Glomerular visceral epithelial cell (primary cell): Measurements from ENCODE around the gene SEMA4D.

ENCODE experiments used
- DNase-seq: peaks from one replicate; pipeline ENCODE4 v3.0.0-alpha.2; 2016; ENCODE audit errors: extremely low spot score

The SEMA4D gene

GRCh38 chr9:89445801-89446251 is 52.1 kb downstream of the SEMA4D start:
- no peak for DNase-seq

GRCh38 chr9:89444925-89445765 is 52.8 kb downstream of the SEMA4D start:
- DNase-seq: no peak

DNA sequence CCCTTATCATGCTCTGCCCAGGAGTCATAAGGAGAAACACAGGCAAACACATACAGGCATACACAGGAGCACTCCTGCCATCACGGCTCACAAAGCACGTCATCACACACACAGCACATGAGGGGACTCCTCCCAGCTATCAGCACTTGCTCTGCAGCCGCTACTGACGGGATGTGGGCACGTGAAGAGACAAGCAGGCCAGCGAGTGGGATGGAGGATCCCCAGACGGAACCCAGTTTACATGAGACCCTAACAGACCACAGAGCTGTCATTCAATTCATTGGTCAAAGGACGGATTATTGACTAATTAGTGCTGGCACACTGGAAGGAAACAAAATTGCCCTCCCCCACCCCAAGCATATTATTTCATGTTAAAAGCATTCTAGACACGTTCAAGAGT is 53.6 kb downstream of the SEMA4D start:
- no peak for DNase-seq

DNA sequence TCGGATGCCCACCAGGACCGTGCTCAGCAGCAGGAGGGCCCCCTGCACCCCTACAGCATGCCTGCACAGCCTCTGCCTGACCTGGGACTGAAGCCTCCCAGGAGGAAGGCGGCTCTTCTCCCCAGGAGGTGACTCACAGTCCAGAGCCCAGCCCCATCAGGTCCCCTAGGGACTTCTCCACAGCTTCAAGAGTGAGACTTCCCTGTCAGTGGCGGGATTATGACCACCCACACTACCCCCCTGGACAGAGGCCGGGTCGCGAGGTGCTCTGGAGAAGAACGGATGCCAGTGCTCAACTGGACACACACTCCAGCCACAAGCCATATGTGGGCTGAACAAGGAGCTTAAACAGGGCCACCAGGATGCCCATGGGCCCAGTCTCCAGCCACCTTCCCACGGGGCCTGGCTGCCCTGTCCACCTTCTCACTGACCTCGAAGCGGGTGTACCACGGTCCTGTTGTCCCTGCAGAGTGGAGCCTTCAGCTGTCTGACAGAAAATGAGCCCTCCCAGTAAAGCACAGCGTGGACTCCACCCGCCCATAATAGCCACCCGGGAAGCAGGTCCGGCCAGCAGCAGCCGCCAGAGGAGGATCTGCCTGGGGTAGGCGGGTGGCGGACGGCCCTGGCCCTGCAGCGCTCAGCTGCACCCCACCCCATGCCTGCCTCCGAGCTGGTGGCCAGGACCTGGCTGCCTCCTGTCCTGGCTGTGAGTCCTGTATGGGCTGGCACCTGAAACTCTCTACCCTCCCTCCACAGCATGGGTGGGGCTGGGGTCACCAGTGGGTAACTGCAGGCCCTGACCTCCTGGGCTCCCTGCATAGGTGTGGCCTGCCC is 54.7 kb downstream of the SEMA4D start:
- DNase-seq: peak; percentile 52

- no peak for DNase-seq
These were observed 55.4 kb downstream of the SEMA4D start for GRCh38 chr9:89442501-89442978.

DNA sequence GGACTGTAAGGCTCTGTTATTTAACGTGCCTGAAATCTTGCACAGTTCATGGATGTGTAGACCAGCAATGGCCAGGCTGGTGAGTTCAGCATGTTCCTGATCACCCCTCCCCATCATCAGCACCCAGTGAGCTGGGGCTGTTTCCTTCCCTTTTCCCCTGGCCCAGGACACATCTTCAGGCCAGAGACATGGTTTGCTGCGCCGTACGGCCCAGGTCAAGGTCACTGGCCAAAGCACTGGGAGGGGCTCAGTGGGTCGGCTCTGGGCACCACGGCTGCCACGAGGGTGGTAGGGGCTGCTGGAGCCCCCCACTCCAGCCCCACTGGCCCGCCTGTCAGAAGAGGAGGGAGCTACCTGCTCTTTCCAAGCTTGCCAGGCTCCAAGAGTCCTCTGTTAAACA is 55.9 kb downstream of the SEMA4D start:
- DNase-seq: no peak

DNA sequence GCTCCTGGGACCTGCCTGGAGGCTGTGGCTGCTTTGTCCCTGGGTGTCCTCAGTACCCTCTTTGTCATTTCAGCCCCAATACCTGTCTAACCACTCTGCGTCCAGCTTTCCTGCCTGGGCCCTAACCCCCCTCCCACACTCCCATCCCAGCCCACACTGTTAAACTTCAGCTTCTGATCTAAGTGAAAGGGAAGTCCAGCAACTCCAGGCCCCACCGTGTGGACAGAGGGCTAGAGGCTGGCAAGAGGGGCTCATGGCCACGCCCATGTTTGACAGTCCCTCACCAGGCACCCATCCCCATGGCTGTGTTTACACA is 56.3 kb downstream of the SEMA4D start:
- DNase-seq: no peak

- no peak for DNase-seq
These were observed 56.8 kb downstream of the SEMA4D start for GRCh38 chr9:89440951-89441654.

DNA sequence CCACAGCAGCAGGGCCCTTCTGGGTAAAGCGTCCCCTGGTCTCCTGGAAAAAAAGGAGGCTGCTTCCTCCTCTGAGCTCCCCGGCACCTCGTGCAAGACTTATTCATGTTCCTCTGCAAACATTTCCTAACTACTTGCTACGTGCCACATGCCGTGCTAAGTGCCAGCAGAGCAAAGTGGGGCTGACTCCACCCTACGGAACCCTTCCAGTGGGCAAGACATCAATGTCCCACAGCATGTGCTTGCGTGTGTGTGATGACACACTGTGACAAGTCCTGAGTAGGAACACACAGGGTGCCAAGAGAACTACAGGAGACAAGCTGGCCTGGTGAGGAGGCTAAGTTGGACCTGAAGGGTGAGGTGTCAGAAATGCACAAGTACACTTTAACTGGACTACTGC is 57.4 kb downstream of the SEMA4D start:
- DNase-seq: no peak

DNA sequence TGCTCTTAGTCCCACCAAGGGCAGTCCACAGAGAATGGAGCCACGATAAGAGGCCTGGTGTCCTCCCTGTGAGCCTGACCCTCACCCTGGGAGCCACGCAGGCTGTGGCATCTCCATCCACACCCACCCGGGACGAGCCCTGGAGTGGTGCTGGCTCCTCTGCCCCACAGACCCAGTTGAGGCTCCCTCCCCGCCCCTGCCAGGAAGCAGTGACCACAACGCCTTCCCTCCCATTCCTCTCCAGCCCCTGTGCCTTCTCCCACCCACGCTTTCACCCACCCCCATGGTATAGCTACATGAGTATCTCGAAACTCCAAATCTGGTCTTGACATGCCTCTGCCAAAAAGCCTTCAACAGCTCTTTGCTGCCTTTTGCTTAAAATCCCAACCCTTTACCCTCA is 57.9 kb downstream of the SEMA4D start:
- no peak for DNase-seq

GRCh38 chr9:89439571-89439970 is 58.3 kb downstream of the SEMA4D start:
- no peak for DNase-seq

DNA sequence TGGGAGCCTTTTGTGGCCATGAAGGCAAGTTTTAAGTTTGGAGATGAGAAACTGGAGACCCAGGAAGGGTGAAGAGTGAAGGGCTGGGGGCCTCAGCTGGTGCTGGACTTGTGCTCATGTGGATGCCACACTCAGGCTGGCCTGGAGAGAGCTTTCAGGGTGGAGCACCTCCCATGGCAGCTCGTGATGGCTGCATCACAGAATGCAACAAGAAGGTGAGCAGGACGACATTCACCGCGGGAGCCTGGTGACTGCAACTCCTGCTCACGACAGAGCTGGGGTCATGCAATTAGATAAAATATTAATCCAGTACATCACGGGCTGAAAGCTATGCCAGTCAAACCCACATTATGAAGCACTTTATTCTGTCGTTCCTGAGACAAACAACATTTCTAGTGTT is 59.7 kb downstream of the SEMA4D start:
- no peak for DNase-seq

GRCh38 chr9:89437772-89438171 is 60.1 kb downstream of the SEMA4D start:
- DNase-seq: no peak

GRCh38 chr9:89436963-89437625 is 60.8 kb downstream of the SEMA4D start:
- DNase-seq: no peak

DNA sequence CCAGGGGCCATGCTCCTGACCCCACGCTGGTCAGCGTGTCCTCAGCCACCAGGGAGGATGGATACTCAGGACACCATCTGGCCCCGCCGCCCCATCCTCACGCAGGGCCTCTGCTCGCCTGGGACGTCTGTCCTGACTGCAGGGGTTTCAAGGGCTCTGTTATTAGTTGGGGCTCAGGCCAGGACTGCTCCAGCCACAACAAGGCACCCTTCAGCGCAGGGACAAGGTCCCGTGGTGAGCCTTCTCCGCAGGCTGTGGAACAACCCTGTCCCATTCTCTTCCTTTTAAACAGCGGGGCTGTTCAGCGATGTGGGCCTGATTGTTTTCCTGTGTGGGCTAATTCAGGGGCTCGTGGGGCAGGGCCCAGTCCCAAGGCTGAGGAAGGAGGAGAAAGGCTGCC is 61.6 kb downstream of the SEMA4D start:
- DNase-seq: no peak

DNA sequence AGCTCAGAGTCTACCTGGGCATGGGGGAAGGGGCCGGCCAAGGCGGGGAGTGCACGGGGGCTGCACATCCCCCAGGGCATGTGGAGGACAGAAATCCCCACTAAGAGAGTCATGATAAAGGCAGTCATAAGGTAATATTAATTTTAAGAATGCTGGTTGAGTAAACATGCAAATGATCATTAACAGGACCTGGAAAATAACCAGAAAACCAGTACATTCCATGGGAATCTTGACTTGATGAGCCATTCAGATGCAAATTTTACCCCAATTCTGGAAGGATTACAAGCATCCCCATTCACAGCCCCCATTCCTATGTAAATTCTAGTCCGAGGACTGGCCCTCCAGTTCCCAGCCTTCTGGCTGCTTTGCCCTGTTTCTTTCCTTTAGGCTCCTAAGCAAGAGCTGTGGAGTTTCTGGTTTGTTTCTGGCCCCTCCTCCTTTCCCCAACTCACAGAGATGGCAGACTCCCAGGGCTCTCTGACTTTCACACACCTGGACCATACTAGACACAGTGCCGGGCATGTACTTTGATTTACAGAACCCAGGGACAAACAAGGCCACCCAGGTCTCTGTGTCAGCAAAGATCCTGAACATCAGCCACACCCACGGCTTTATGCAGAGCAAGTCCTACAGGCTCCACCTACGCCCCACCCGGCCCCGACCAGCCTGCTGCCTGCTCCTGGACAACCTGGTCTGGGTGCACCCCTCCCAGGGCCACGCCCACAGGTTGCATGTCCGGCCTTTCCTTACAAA is 62.7 kb downstream of the SEMA4D start:
- DNase-seq: no peak

- DNase-seq: no peak
These were observed 63.3 kb downstream of the SEMA4D start for GRCh38 chr9:89434636-89435035.

- DNase-seq: peak; percentile 88
These were observed 64.1 kb downstream of the SEMA4D start for GRCh38 chr9:89433826-89434225.

DNA sequence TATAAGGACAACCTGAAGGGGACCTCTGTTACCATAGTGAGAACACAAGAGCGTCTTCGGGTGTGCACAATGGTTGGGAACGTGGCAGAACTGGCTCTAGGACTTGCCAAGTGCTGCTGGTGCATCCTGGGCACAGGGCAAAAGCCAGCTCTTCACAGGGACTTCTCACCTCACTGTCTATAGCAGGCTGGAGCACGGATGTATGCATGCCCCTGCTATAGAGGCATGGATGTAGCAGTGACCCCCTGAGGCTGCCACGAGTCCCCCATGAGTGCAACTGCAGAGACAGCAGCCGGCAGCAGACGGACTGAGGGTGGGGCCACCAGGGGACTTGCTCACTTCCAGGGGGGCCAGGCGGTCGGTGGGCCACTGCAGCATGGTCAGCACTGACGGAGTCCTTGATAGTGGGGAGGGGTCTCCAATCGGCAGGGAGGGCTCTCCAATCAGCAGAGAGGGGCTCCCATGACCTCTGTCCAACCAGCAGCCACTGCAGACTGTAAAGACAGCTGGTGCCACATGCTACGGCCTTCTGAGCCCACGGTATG is 64.9 kb downstream of the SEMA4D start:
- DNase-seq: no peak

DNA sequence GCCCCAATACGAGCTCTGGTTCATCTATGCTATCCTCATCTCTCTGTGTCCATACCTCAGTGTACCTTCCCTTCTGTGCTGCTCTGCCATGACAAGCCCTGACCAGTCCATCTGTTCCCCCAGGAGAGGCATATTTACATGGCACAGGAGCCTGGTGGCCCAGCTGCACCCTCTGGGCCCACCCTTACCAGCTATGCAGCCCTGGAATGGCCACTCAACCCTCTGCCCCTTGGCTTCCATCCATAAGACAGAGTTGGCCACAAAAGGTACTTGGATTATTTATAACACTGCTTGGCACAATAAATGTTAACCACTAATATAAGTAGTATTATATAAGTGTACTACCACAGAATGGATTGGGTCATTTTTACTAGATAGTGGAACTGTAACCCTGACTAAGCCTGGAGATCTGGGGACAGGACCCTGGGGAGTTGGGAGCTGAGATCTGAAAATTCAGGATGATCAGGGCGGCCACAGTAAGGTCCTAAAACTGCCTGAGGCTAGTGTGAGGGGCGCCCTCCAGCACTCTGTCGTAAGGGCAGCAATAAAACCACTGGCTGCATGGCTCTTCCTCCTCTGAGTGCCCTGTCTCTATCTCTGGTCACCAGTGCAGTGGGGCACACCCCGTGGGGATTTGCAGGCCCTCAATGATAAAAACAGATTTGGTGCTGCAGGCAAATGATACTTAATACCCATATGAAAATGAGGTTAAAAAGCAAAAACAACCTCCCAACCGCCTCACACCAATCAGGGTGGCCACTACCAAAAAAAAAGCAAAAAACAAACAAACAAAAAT is 65.8 kb downstream of the SEMA4D start:
- no peak for DNase-seq
